ENCODE measurements around the gene ENPP7. TPM values are rescaled to one million over a fixed set of nuclear protein-coding genes. Genes with fewer than 3 reads are reported as not detected.

ENPP7 gene
- total RNA-seq, 1 experiment from 2014 or later: not detected

DNA sequence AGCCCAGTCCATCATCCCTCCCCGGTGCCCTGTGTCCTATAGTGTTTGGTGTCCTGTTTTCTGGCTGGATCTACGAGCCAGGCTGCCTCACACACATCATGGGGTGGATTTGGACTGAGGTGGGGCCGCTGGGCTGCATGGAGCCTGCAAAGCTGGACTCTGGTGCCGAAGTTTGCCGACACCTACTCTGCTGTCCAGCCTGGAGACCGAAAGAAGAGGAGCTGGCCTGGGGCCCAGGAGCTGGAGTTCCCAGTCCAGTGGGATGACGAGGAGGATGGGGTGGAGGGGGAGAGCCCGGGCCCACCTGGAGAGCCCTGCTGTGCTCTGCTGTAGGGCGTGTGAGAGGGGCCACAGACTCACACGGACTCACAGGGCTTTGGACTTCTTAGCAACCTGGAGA, 40.3 kb upstream of the ENPP7 start:
- CTCF ChIA-PET: no interaction called here
- DNase-seq (ENCODE audit: low read depth, low spot score) (no peak), ATAC-seq (no peak)
- H3K9ac ChIP-seq (ENCODE audit: low read length): no peak overlapping the region
- H4K20me1 ChIP-seq (ENCODE audit: insufficient read depth): no peaks in the 10 kb centered on the region
- no peak overlapping the region for H3K4me2 ChIP-seq (ENCODE audit: low read length)
- no peak overlapping the region for H2AFZ ChIP-seq (ENCODE audit: low read depth, low read length, poor library complexity, severe bottlenecking)
- POLR2A ChIA-PET: no interaction called here
- no peaks in the 10 kb centered on the region for H3K9me2 ChIP-seq (ENCODE audit: insufficient read depth)
- BruUV-seq (replicated peaks): no TSS peak
- peaks cover 2 to 3% of the 10 kb centered on the region in 2 experiments; a peak in 2 of 4 replicates for H3K4me1 ChIP-seq (ENCODE audit: control insufficient read depth in 1 of 2, insufficient read depth in 2 of 2, low read length in 2 of 2)
- no peak overlapping the region for H3K4me3 ChIP-seq (replicated peaks in 1 of 2; ENCODE audit: low read depth in 1 of 2, low read length in 2 of 2)
- H3K9me3 ChIP-seq (ENCODE audit: control insufficient read depth in 1 of 2, insufficient read depth in 1 of 2, low read depth in 1 of 2, low read length in 2 of 2): no peaks in the 10 kb centered on the region
- TF ChIP-seq RAD21 (IDR thresholded peaks at IDR 0.05; ENCODE audit: low read depth): no peak
- TF ChIP-seq SP1 (IDR thresholded peaks at IDR 0.05; ENCODE audit: low read depth): no peak
- TF ChIP-seq, protein P1, sequence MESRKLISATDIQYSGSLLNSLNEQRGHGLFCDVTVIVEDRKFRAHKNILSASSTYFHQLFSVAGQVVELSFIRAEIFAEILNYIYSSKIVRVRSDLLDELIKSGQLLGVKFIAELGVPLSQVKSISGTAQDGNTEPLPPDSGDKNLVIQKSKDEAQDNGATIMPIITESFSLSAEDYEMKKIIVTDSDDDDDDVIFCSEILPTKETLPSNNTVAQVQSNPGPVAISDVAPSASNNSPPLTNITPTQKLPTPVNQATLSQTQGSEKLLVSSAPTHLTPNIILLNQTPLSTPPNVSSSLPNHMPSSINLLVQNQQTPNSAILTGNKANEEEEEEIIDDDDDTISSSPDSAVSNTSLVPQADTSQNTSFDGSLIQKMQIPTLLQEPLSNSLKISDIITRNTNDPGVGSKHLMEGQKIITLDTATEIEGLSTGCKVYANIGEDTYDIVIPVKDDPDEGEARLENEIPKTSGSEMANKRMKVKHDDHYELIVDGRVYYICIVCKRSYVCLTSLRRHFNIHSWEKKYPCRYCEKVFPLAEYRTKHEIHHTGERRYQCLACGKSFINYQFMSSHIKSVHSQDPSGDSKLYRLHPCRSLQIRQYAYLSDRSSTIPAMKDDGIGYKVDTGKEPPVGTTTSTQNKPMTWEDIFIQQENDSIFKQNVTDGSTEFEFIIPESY (IDR thresholded peaks at IDR 0.05; ENCODE audit: extremely low read depth, insufficient replicate concordance, low read length): no peak
- H3K27ac ChIP-seq (ENCODE audit: low read depth, low read length): no peak overlapping the region
- intact Hi-C loops (cut with micrococcal nuclease): no loop called here
- H3K36me3 ChIP-seq (ENCODE audit: control insufficient read depth in 1 of 2, insufficient read depth in 2 of 2, low read length in 2 of 2): no peaks in the 10 kb centered on the region
- H3K27me3 ChIP-seq (ENCODE audit: insufficient read depth, low read length): peaks cover 6% of the 10 kb centered on the region; the same call in 1 of the 2 replicates
- RAD21 ChIA-PET (ENCODE audit: low non-redundant PET in 1 of 2, low total read pairs in 2 of 2, uncharacterized antibody in 2 of 2, unreplicated experiment in 2 of 2): no interaction called here
- H3K79me2 ChIP-seq (ENCODE audit: insufficient read depth, low read length): no peaks in the 10 kb centered on the region

DNA sequence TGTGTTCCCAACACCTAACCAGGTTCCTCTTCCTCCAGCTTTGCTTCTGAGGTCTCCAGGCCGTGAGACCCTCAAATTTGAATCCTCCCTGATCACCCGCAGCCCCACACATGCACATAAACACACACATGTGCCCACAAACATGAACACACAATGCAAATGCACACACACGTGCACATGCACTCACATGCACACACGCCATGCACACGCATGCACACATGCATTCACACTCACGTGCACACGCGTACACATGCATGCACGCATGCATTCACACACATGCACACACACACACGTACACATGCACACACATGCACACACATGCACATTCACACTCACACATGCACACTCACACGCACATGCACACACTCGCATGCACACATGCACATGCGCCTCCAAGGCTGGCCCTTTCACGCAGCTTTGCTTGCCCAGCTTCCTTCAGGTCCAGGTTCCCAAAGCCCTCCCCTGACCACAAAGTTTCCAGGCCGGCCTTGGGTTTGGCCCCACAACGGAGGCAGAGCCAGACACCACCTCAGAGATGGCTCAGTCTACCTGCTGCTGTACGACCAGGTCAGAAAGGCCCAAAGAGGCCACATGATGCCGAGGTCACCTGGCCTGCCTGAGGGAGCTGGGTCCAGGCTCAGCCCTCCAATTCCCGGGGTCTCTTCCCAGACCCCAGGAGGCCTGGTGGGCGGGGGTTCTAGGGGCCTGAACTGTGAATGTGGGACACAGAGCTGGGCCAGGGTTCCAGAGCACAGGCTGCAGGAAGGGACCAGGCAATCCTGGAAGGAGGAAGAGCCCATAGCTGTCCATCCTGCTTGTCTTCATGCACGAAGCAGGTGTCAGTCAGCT, 39.5 kb upstream of the ENPP7 start:
- DNase-seq (ENCODE audit: low read depth, low spot score): no peak
- Histone ChIP-seq H2AFZ (ENCODE audit: low read depth, low read length, poor library complexity, severe bottlenecking) (no peak overlapping the region), H3K4me2 (ENCODE audit: low read length) (no peak overlapping the region), H3K27ac (ENCODE audit: low read depth, low read length) (no peak overlapping the region), H4K20me1 (ENCODE audit: insufficient read depth) (no peaks in the 10 kb centered on the region), H3K9me2 (ENCODE audit: insufficient read depth) (no peaks in the 10 kb centered on the region), H3K4me3 (replicated peaks in 1 of 2; ENCODE audit: low read depth in 1 of 2, low read length in 2 of 2) (no peak overlapping the region), H3K36me3 (ENCODE audit: control insufficient read depth in 1 of 2, insufficient read depth in 2 of 2, low read length in 2 of 2) (no peaks in the 10 kb centered on the region), H3K9me3 (ENCODE audit: control insufficient read depth in 1 of 2, insufficient read depth in 1 of 2, low read depth in 1 of 2, low read length in 2 of 2) (no peaks in the 10 kb centered on the region), H3K9ac (ENCODE audit: low read length) (no peak overlapping the region), H3K4me1 (ENCODE audit: control insufficient read depth in 1 of 2, insufficient read depth in 2 of 2, low read length in 2 of 2) (peaks cover 10% of the 10 kb centered on the region in 2 experiments), H3K27me3 (ENCODE audit: insufficient read depth, low read length) (peaks cover 6% of the 10 kb centered on the region; the same call in 1 of the 2 replicates), H3K79me2 (ENCODE audit: insufficient read depth, low read length) (no peaks in the 10 kb centered on the region)
- POLR2A ChIA-PET: no interaction called here
- RAD21 ChIA-PET (ENCODE audit: low non-redundant PET in 1 of 2, low total read pairs in 2 of 2, uncharacterized antibody in 2 of 2, unreplicated experiment in 2 of 2): no interaction called here
- no peak for TF ChIP-seq ELF1 (IDR thresholded peaks at IDR 0.05; ENCODE audit: borderline replicate concordance, low read depth)
- TF ChIP-seq POLR2A (IDR thresholded peaks at IDR 0.05; ENCODE audit: borderline replicate concordance, extremely low read depth, insufficient read depth, insufficient read length): no peak
- no peak for TF ChIP-seq TCF7L2 (IDR thresholded peaks at IDR 0.05; ENCODE audit: borderline replicate concordance, extremely low read depth, insufficient read depth, insufficient read length)
- TF ChIP-seq ZFX (IDR thresholded peaks at IDR 0.05): no peak
- TF ChIP-seq, protein P1 (IDR thresholded peaks at IDR 0.05; ENCODE audit: extremely low read depth, insufficient replicate concordance, low read length): no peak
- TF ChIP-seq YY1 (IDR thresholded peaks at IDR 0.05; ENCODE audit: extremely low read depth, insufficient replicate concordance, low read depth, low read length): no peak
- CTCF ChIA-PET: interaction anchor here (1.0 kb wide), 1 partner anchor 18 kb away, joined by 3 read pairs; no protein-coding TSS in a partner anchor
- no peak for ATAC-seq
- intact Hi-C loops (cut with micrococcal nuclease): no loop called here
- no TSS peak for BruUV-seq (replicated peaks)
